Prostate gland (tissue), 2 donors: ENCODE results near the gene SLC24A4.

Source experiments
- POLR2A ChIP-seq: fragments of 450-650 bp; IDR thresholded peaks from one replicate; pipeline ENCODE4 v1.6.1; 2016; ENCODE audit warnings: antibody characterized with exemption, mild to moderate bottlenecking
- POLR2AphosphoS5 ChIP-seq: sonication (generic); formaldehyde crosslinking; IDR thresholded peaks from one replicate; pipeline ENCODE4 v1.6.1; 2017; ENCODE audit warnings: antibody characterized with exemption
- TF ChIP-seq, protein P1 (sequence below), 4 experiments: fragments of 200-600 bp in 2 of 4; fragments of 450-650 bp in 2 of 4; sonication (generic) in 2 of 4; IDR thresholded peaks; 1 replicate in 3 of 4; 2 replicates in 1 of 4; pipeline ENCODE4 v1.5.1; 2016 to 2019; ENCODE audit warnings: antibody characterized with exemption in 4 of 4, mild to moderate bottlenecking in 2 of 4, moderate library complexity in 2 of 4

DNA sequence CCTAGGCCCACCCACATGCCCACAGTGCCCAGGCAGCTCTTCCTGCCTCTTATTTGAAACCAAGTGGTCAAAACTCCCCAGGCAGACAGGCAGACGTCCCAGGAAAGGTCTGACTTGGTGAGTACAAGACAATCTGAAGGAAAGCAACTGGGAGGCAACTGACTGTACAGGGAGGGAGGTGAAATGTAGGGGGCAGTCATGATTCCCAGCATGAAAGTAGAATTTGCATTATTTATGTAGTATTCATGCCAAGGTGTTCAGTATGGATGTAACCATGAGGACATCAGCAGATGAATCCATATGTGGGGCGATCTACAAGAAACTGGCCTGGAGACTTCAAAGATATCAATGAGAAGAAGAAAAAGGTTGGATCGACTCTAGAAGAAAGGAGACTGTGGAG is 46.1 kb downstream of the SLC24A4 start:
- TF ChIP-seq, protein P1, sequence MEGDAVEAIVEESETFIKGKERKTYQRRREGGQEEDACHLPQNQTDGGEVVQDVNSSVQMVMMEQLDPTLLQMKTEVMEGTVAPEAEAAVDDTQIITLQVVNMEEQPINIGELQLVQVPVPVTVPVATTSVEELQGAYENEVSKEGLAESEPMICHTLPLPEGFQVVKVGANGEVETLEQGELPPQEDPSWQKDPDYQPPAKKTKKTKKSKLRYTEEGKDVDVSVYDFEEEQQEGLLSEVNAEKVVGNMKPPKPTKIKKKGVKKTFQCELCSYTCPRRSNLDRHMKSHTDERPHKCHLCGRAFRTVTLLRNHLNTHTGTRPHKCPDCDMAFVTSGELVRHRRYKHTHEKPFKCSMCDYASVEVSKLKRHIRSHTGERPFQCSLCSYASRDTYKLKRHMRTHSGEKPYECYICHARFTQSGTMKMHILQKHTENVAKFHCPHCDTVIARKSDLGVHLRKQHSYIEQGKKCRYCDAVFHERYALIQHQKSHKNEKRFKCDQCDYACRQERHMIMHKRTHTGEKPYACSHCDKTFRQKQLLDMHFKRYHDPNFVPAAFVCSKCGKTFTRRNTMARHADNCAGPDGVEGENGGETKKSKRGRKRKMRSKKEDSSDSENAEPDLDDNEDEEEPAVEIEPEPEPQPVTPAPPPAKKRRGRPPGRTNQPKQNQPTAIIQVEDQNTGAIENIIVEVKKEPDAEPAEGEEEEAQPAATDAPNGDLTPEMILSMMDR (IDR thresholded peaks at IDR 0.05), result no peak
- TF ChIP-seq POLR2AphosphoS5 (no peak), POLR2A (no peak)
